ENCODE results near the gene PTGIS. TPM values are rescaled to one million over a fixed set of nuclear protein-coding genes. Genes with fewer than 3 reads are reported as not detected.

The PTGIS gene
- total and polyA plus RNA-seq, 2 donors (not counting 1 experiment from before 2014, with no cell fraction given) = not detected

- TF ChIP-seq, protein P1, sequence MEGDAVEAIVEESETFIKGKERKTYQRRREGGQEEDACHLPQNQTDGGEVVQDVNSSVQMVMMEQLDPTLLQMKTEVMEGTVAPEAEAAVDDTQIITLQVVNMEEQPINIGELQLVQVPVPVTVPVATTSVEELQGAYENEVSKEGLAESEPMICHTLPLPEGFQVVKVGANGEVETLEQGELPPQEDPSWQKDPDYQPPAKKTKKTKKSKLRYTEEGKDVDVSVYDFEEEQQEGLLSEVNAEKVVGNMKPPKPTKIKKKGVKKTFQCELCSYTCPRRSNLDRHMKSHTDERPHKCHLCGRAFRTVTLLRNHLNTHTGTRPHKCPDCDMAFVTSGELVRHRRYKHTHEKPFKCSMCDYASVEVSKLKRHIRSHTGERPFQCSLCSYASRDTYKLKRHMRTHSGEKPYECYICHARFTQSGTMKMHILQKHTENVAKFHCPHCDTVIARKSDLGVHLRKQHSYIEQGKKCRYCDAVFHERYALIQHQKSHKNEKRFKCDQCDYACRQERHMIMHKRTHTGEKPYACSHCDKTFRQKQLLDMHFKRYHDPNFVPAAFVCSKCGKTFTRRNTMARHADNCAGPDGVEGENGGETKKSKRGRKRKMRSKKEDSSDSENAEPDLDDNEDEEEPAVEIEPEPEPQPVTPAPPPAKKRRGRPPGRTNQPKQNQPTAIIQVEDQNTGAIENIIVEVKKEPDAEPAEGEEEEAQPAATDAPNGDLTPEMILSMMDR (IDR thresholded peaks at IDR 0.05) = no peak
- TF ChIP-seq EZH2 (IDR thresholded peaks at IDR 0.05; ENCODE audit: borderline replicate concordance, insufficient read depth, low read depth, low read length, poor library complexity, severe bottlenecking) = no peak
- no peaks in the 10 kb centered on the region for H3K79me2 ChIP-seq (ENCODE audit: control insufficient read depth, insufficient read depth, low read length)
- DNase-seq (no peak), ATAC-seq (ENCODE audit: low read depth) (no peak)
- Mint-ChIP-seq H3K4me3 (no peak overlapping the region), H3K4me1 (no peaks in the 10 kb centered on the region), H3K27me3 (peaks cover 55% of the 10 kb centered on the region), H3K27ac (no peak overlapping the region), H3K9me3 (ENCODE audit: insufficient read depth) (no peaks in the 10 kb centered on the region)
- H3K4me3 ChIP-seq (ENCODE audit: control extremely low read depth in 1 of 5, extremely low read depth in 1 of 5, insufficient read depth in 1 of 5, low read depth in 2 of 5, low read length in 4 of 5) = no peak overlapping the region
- H3K9me3 ChIP-seq (ENCODE audit: control extremely low read depth in 1 of 3, control insufficient read depth in 2 of 3, insufficient read depth in 1 of 3, low read length in 2 of 3) = peaks cover 0 to 6% (median under 1%) of the 10 kb centered on the region in 3 donors
- no peak overlapping the region for H2AFZ ChIP-seq (ENCODE audit: insufficient read depth, low read depth, low read length, poor library complexity, severe bottlenecking)
- peaks cover 0 to 21% (median 6%) of the 10 kb centered on the region in 4 experiments for H3K27me3 ChIP-seq (replicated peaks in 1 of 4; ENCODE audit: control extremely low read depth in 1 of 4, control insufficient read depth in 3 of 4, insufficient read depth in 4 of 4, low read length in 3 of 4)
- POLR2A ChIA-PET = no interaction called here
- 95% methylated on average over 2 of the region's 4 CpGs for WGBS (ENCODE audit: insufficient coverage)
- H3K9ac ChIP-seq (ENCODE audit: low read length) = no peak overlapping the region
- CTCF ChIA-PET = no interaction called here
- H3K4me1 ChIP-seq (ENCODE audit: control insufficient read depth in 2 of 2, insufficient read depth in 2 of 2, low read length in 2 of 2) = no peaks in the 10 kb centered on the region
- no peaks in the 10 kb centered on the region for H4K20me1 ChIP-seq (ENCODE audit: control insufficient read depth, insufficient read depth, low read length, poor library complexity, severe bottlenecking)
- no peak overlapping the region for H3K27ac ChIP-seq (ENCODE audit: low read length in 2 of 2)
- no peak overlapping the region for H3K4me2 ChIP-seq (replicated peaks; ENCODE audit: low read depth, low read length, poor library complexity, severe bottlenecking)
- H3K36me3 ChIP-seq (replicated peaks in 1 of 2; ENCODE audit: control extremely low read depth in 1 of 2, control insufficient read depth in 1 of 2, extremely low read depth in 1 of 2, insufficient read depth in 2 of 2, low read length in 1 of 2) = no peaks in the 10 kb centered on the region
- intact Hi-C loops (cut with micrococcal nuclease) = no loop called here
These were observed 6.7 kb downstream of the PTGIS start for GRCh38 chr20:49561256-49561655.

DNA sequence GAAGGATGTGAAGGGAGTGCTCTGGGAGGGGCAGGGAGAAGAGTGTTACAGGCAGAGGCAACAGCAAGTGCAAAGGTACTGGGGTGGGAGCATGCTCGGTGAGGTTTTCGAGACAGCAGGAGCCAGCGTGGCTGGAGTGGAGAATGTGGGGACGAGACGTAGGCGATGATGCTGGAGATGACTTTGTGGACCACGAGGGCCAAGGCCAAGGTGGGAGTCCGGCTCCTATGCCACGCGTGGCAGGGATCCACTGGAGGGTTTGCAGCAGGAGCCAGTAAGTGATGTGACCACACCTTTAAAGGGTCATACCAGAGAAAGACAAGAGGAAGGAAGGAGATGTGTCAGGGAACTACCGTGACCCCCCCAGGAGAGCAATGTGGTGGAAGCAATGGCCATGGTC, 7.3 kb downstream of the PTGIS start:
- TF ChIP-seq, protein P1 (IDR thresholded peaks at IDR 0.05) = no peak
- TF ChIP-seq EZH2 (IDR thresholded peaks at IDR 0.05; ENCODE audit: borderline replicate concordance, insufficient read depth, low read depth, low read length, poor library complexity, severe bottlenecking) = no peak
- Histone ChIP-seq H3K9me3 (ENCODE audit: control extremely low read depth in 1 of 3, control insufficient read depth in 2 of 3, insufficient read depth in 1 of 3, low read length in 2 of 3) (peaks cover 0 to 6% (median 4%) of the 10 kb centered on the region in 3 donors), H3K9ac (ENCODE audit: low read length) (no peak overlapping the region), H4K20me1 (ENCODE audit: control insufficient read depth, insufficient read depth, low read length, poor library complexity, severe bottlenecking) (no peaks in the 10 kb centered on the region), H3K27me3 (replicated peaks in 1 of 4; ENCODE audit: control extremely low read depth in 1 of 4, control insufficient read depth in 3 of 4, insufficient read depth in 4 of 4, low read length in 3 of 4) (peaks cover 0 to 20% (median 5%) of the 10 kb centered on the region in 4 experiments), H2AFZ (ENCODE audit: insufficient read depth, low read depth, low read length, poor library complexity, severe bottlenecking) (no peak overlapping the region), H3K27ac (ENCODE audit: low read length in 2 of 2) (no peak overlapping the region), H3K79me2 (ENCODE audit: control insufficient read depth, insufficient read depth, low read length) (no peaks in the 10 kb centered on the region), H3K36me3 (replicated peaks in 1 of 2; ENCODE audit: control extremely low read depth in 1 of 2, control insufficient read depth in 1 of 2, extremely low read depth in 1 of 2, insufficient read depth in 2 of 2, low read length in 1 of 2) (no peaks in the 10 kb centered on the region), H3K4me2 (replicated peaks; ENCODE audit: low read depth, low read length, poor library complexity, severe bottlenecking) (no peak overlapping the region), H3K4me3 (ENCODE audit: control extremely low read depth in 1 of 5, extremely low read depth in 1 of 5, insufficient read depth in 1 of 5, low read depth in 2 of 5, low read length in 4 of 5) (no peak overlapping the region), H3K4me1 (ENCODE audit: control insufficient read depth in 2 of 2, insufficient read depth in 2 of 2, low read length in 2 of 2) (no peaks in the 10 kb centered on the region)
- H3K9me3 Mint-ChIP-seq (ENCODE audit: insufficient read depth) = no peaks in the 10 kb centered on the region
- H3K27ac Mint-ChIP-seq = no peak overlapping the region
- ChIA-PET POLR2A (no interaction called here), CTCF (no interaction called here)
- ATAC-seq (ENCODE audit: low read depth) = no peak
- H3K4me1 Mint-ChIP-seq = no peaks in the 10 kb centered on the region
- 94% methylated on average over 10 of the region's 11 CpGs for WGBS (ENCODE audit: insufficient coverage)
- H3K27me3 Mint-ChIP-seq = peaks cover 51% of the 10 kb centered on the region
- intact Hi-C loops (cut with micrococcal nuclease) = no loop called here
- H3K4me3 Mint-ChIP-seq = no peak overlapping the region
- DNase-seq = no peak
